Measurements from ENCODE around the gene DNLZ. TPM values are rescaled to one million over a fixed set of nuclear protein-coding genes. Genes with fewer than 3 reads are reported as not detected.
A peak's percentile ranks its signal among the peaks of the same experiment; 100 is the strongest.

The DNLZ gene
- total and polyA plus RNA-seq, 2 donors (not counting 1 experiment from before 2014, with no cell fraction given) = 7.4 to 14.2 TPM

- Histone ChIP-seq H3K27ac (ENCODE audit: insufficient read depth, low read length) (no peak overlapping the region), H4K20me1 (ENCODE audit: control insufficient read depth, extremely low read depth, insufficient read depth, low read length) (no peaks in the 10 kb centered on the region), H2AFZ (ENCODE audit: low read length) (no peak overlapping the region), H3K4me2 (ENCODE audit: extremely low read depth, insufficient read depth, low read length) (no peak overlapping the region), H3K9ac (ENCODE audit: insufficient read depth, low read length) (no peak overlapping the region), H3K4me1 (ENCODE audit: control insufficient read depth, extremely low read depth, insufficient read depth, low read length) (peaks cover 19% of the 10 kb centered on the region), H3K36me3 (ENCODE audit: control insufficient read depth, insufficient read depth, low read length) (peaks cover 31% of the 10 kb centered on the region), H3K27me3 (ENCODE audit: control insufficient read depth, insufficient read depth, low read length) (no peaks in the 10 kb centered on the region), H3K4me3 (replicated peaks in 1 of 4; ENCODE audit: control extremely low read depth in 1 of 4, insufficient read depth in 1 of 4, low read depth in 3 of 4, low read length in 4 of 4) (no peak overlapping the region), H3K9me3 (ENCODE audit: control insufficient read depth, insufficient read depth, low read depth, low read length) (no peaks in the 10 kb centered on the region), H3K79me2 (ENCODE audit: control insufficient read depth, insufficient read depth, low read length) (no peaks in the 10 kb centered on the region)
- DNase-seq (ENCODE audit: low read depth in 2 of 2) = no peak
- TF ChIP-seq CTCF (conservative IDR thresholded peaks at IDR 0.05 in 1 of 2, IDR thresholded peaks at IDR 0.05 in 1 of 2; ENCODE audit: low read depth in 1 of 2, low read length in 2 of 2) (no peak), EZH2 (IDR thresholded peaks at IDR 0.05; ENCODE audit: low read length, missing control alignments) (no peak)
Measured at GRCh38 chr9:136357202-136357725, 6.3 kb downstream of the DNLZ start.

- peaks cover 35% of the 10 kb centered on the region for H3K36me3 ChIP-seq (ENCODE audit: control insufficient read depth, insufficient read depth, low read length)
- no peak for TF ChIP-seq CTCF (conservative IDR thresholded peaks at IDR 0.05 in 1 of 2, IDR thresholded peaks at IDR 0.05 in 1 of 2; ENCODE audit: low read depth in 1 of 2, low read length in 2 of 2)
- no peak for TF ChIP-seq EZH2 (IDR thresholded peaks at IDR 0.05; ENCODE audit: low read length, missing control alignments)
- no peak overlapping the region for H3K4me2 ChIP-seq (ENCODE audit: extremely low read depth, insufficient read depth, low read length)
- no peaks in the 10 kb centered on the region for H3K9me3 ChIP-seq (ENCODE audit: control insufficient read depth, insufficient read depth, low read depth, low read length)
- no peaks in the 10 kb centered on the region for H4K20me1 ChIP-seq (ENCODE audit: control insufficient read depth, extremely low read depth, insufficient read depth, low read length)
- H3K4me1 ChIP-seq (ENCODE audit: control insufficient read depth, extremely low read depth, insufficient read depth, low read length) = peaks cover 8% of the 10 kb centered on the region
- H3K4me3 ChIP-seq (replicated peaks in 1 of 4; ENCODE audit: control extremely low read depth in 1 of 4, insufficient read depth in 1 of 4, low read depth in 3 of 4, low read length in 4 of 4) = no peak overlapping the region
- H2AFZ ChIP-seq (ENCODE audit: low read length) = no peak overlapping the region
- H3K27me3 ChIP-seq (ENCODE audit: control insufficient read depth, insufficient read depth, low read length) = no peaks in the 10 kb centered on the region
- DNase-seq (ENCODE audit: low read depth in 2 of 2) = peak in 1 of 2 donors; percentile 34
- H3K79me2 ChIP-seq (ENCODE audit: control insufficient read depth, insufficient read depth, low read length) = no peaks in the 10 kb centered on the region
- no peak overlapping the region for H3K9ac ChIP-seq (ENCODE audit: insufficient read depth, low read length)
- no peak overlapping the region for H3K27ac ChIP-seq (ENCODE audit: insufficient read depth, low read length)
Measured at GRCh38 chr9:136355616-136356557, 7.7 kb downstream of the DNLZ start.

GRCh38 chr9:136354592-136355085 lies 8.9 kb downstream of the DNLZ start:
- H3K9me3 ChIP-seq (ENCODE audit: control insufficient read depth, insufficient read depth, low read depth, low read length) = no peaks in the 10 kb centered on the region
- no peak overlapping the region for H3K9ac ChIP-seq (ENCODE audit: insufficient read depth, low read length)
- no peak overlapping the region for H3K4me2 ChIP-seq (ENCODE audit: extremely low read depth, insufficient read depth, low read length)
- no peaks in the 10 kb centered on the region for H3K79me2 ChIP-seq (ENCODE audit: control insufficient read depth, insufficient read depth, low read length)
- TF ChIP-seq CTCF (conservative IDR thresholded peaks at IDR 0.05 in 1 of 2, IDR thresholded peaks at IDR 0.05 in 1 of 2; ENCODE audit: low read depth in 1 of 2, low read length in 2 of 2) (no peak), EZH2 (IDR thresholded peaks at IDR 0.05; ENCODE audit: low read length, missing control alignments) (no peak)
- H3K27ac ChIP-seq (ENCODE audit: insufficient read depth, low read length) = peak overlapping the region; percentile 32
- peak; percentile 37 to 62 for DNase-seq (ENCODE audit: low read depth in 2 of 2)
- H3K27me3 ChIP-seq (ENCODE audit: control insufficient read depth, insufficient read depth, low read length) = no peaks in the 10 kb centered on the region
- no peak overlapping the region for H3K4me3 ChIP-seq (replicated peaks in 1 of 4; ENCODE audit: control extremely low read depth in 1 of 4, insufficient read depth in 1 of 4, low read depth in 3 of 4, low read length in 4 of 4)
- no peak overlapping the region for H2AFZ ChIP-seq (ENCODE audit: low read length)
- peaks cover 4% of the 10 kb centered on the region for H3K4me1 ChIP-seq (ENCODE audit: control insufficient read depth, extremely low read depth, insufficient read depth, low read length)
- no peaks in the 10 kb centered on the region for H4K20me1 ChIP-seq (ENCODE audit: control insufficient read depth, extremely low read depth, insufficient read depth, low read length)
- H3K36me3 ChIP-seq (ENCODE audit: control insufficient read depth, insufficient read depth, low read length) = peaks cover 36% of the 10 kb centered on the region

All from fibroblast of lung (primary cell).